ENCODE results near the gene MCUB. TPM values are rescaled to one million over a fixed set of nuclear protein-coding genes. Genes with fewer than 3 reads are reported as not detected.
"Not testable (repeated sequence)": the region's sequence is repeated elsewhere in the genome, so short reads cannot be mapped to it uniquely, and the experiment has no call there.

MCUB gene
- total and polyA plus RNA-seq, 2 experiments from 2014 or later = 32.9 to 52.6 TPM

GRCh38 chr4:109574443-109574850 is 14.4 kb downstream of the MCUB start:
- 67% methylated on average over 6 of the region's 6 CpGs for WGBS, 2 experiments (ENCODE audit: low coverage in 1 of 2, low lambda C conversion rate in 2 of 2, missing lambda C conversion rate in 2 of 2)
- DNase-seq = peak; percentile 19

DNA sequence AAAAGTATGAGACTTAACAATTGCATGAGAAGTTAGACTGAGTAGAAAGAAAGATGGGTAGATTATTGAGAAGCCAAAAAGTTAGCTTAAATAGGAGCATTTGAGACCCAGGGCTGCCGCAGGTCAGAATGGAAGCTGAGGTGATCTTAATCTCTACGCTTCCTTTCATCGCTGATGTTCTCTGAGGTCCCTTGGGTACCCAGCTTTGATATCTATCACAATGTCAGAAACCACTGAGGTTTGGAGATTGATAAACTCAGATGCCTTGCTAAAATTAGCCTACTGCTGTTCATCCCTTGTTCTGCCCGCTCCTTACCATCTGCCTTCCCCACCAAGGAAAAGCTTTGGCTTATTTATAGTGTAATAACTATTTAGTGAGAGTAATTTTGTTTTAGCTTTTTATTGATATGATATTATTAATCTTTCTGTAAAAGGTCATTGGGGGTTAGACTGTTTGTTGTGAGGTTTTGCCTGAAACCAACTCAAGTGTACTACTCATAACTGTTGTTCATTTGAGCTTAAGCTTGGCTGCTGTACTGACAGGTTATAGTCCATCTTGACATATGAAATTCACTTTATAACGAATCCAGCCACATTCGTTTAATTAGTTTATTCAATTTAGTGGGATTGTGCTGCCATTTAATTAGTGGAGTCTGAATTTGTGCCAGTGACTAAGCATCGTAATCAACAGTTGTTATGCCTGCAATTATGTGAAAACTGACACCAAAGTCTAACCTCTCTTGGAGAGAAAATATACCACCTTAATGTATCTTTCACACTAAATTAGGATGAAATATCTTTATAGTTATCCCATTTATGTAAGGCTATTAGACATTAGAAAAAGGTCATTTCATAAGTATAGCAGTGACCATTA is 15.1 kb downstream of the MCUB start:
- H4K20me1 ChIP-seq (ENCODE audit: insufficient read depth) = no peaks in the 10 kb centered on the region
- H3F3A ChIP-seq (ENCODE audit: insufficient read depth) = no peaks in the 10 kb centered on the region
- H3K9me3 ChIP-seq (ENCODE audit: low read depth) = no peaks in the 10 kb centered on the region
- 93 to 98% methylated on average over 7 of the region's 7 CpGs for WGBS, 2 experiments (ENCODE audit: low coverage in 1 of 2, low lambda C conversion rate in 2 of 2, missing lambda C conversion rate in 2 of 2)
- no peak overlapping the region for H2AFZ ChIP-seq
- H3K27ac ChIP-seq = no peak overlapping the region
- no peak for DNase-seq
- in situ Hi-C loops (cut with MboI) = no loop called here
- no peaks in the 10 kb centered on the region for H3K27me3 ChIP-seq (replicated peaks; ENCODE audit: insufficient read depth)
- H3K9me2 ChIP-seq (ENCODE audit: insufficient read depth) = no peaks in the 10 kb centered on the region
- H3K4me3 ChIP-seq = no peak overlapping the region
- peaks cover 20% of the 10 kb centered on the region for H3K79me2 ChIP-seq (ENCODE audit: insufficient read depth)
- TF ChIP-seq EZH2 (IDR thresholded peaks at IDR 0.05; ENCODE audit: insufficient read depth, poor library complexity, severe bottlenecking) (no peak), EZH2phosphoT487 (IDR thresholded peaks at IDR 0.05; ENCODE audit: insufficient read depth, low read depth) (no peak)
- no peak overlapping the region for H3K9ac ChIP-seq
- H3K4me1 ChIP-seq (ENCODE audit: insufficient read depth) = no peaks in the 10 kb centered on the region
- no peaks in the 10 kb centered on the region for H3K36me3 ChIP-seq (ENCODE audit: low read depth)
- H3K4me2 ChIP-seq (ENCODE audit: unreplicated experiment) = no peak overlapping the region

More at GRCh38 chr4:109574443-109574850, 14.4 kb downstream of the MCUB start:
- in situ Hi-C loops (cut with MboI) = no loop called here
- no peaks in the 10 kb centered on the region for H3K27me3 ChIP-seq (replicated peaks; ENCODE audit: insufficient read depth)
- H4K20me1 ChIP-seq (ENCODE audit: insufficient read depth) = no peaks in the 10 kb centered on the region
- no peaks in the 10 kb centered on the region for H3K9me2 ChIP-seq (ENCODE audit: insufficient read depth)
- no peaks in the 10 kb centered on the region for H3K4me1 ChIP-seq (ENCODE audit: insufficient read depth)
- H3K9ac ChIP-seq = no peak overlapping the region
- no peak overlapping the region for H3K4me3 ChIP-seq
- no peaks in the 10 kb centered on the region for H3K36me3 ChIP-seq (ENCODE audit: low read depth)
- no peak overlapping the region for H2AFZ ChIP-seq
- TF ChIP-seq EZH2phosphoT487 (IDR thresholded peaks at IDR 0.05; ENCODE audit: insufficient read depth, low read depth) (no peak), EZH2 (IDR thresholded peaks at IDR 0.05; ENCODE audit: insufficient read depth, poor library complexity, severe bottlenecking) (no peak)
- H3K27ac ChIP-seq = no peak overlapping the region
- H3K4me2 ChIP-seq (ENCODE audit: unreplicated experiment) = no peak overlapping the region
- no peaks in the 10 kb centered on the region for H3F3A ChIP-seq (ENCODE audit: insufficient read depth)
- no peaks in the 10 kb centered on the region for H3K9me3 ChIP-seq (ENCODE audit: low read depth)
- peaks cover 26% of the 10 kb centered on the region for H3K79me2 ChIP-seq (ENCODE audit: insufficient read depth)

GRCh38 chr4:109576462-109576861 is 16.4 kb downstream of the MCUB start:
- H2AFZ ChIP-seq = no peak overlapping the region
- no peaks in the 10 kb centered on the region for H3F3A ChIP-seq (ENCODE audit: insufficient read depth)
- H3K4me2 ChIP-seq (ENCODE audit: unreplicated experiment) = no peak overlapping the region
- peak; percentile 10 for DNase-seq
- H3K27me3 ChIP-seq (replicated peaks; ENCODE audit: insufficient read depth) = no peaks in the 10 kb centered on the region
- H3K4me3 ChIP-seq = no peak overlapping the region
- H3K9me2 ChIP-seq (ENCODE audit: insufficient read depth) = no peaks in the 10 kb centered on the region
- H3K27ac ChIP-seq = no peak overlapping the region
- H3K9ac ChIP-seq = no peak overlapping the region
- H3K9me3 ChIP-seq (ENCODE audit: low read depth) = no peaks in the 10 kb centered on the region
- no peaks in the 10 kb centered on the region for H3K36me3 ChIP-seq (ENCODE audit: low read depth)
- no peak for TF ChIP-seq EZH2phosphoT487 (IDR thresholded peaks at IDR 0.05; ENCODE audit: insufficient read depth, low read depth)
- TF ChIP-seq EZH2 (IDR thresholded peaks at IDR 0.05; ENCODE audit: insufficient read depth, poor library complexity, severe bottlenecking) = no peak
- peaks cover 13% of the 10 kb centered on the region; the same call in 1 of the 2 replicates for H3K79me2 ChIP-seq (ENCODE audit: insufficient read depth)
- no peaks in the 10 kb centered on the region for H3K4me1 ChIP-seq (ENCODE audit: insufficient read depth)
- WGBS, 2 experiments (ENCODE audit: low coverage in 1 of 2, low lambda C conversion rate in 2 of 2, missing lambda C conversion rate in 2 of 2) = 80 to 92% methylated on average over 2 of the region's 2 CpGs
- in situ Hi-C loops (cut with MboI) = no loop called here
- no peaks in the 10 kb centered on the region for H4K20me1 ChIP-seq (ENCODE audit: insufficient read depth)

DNA sequence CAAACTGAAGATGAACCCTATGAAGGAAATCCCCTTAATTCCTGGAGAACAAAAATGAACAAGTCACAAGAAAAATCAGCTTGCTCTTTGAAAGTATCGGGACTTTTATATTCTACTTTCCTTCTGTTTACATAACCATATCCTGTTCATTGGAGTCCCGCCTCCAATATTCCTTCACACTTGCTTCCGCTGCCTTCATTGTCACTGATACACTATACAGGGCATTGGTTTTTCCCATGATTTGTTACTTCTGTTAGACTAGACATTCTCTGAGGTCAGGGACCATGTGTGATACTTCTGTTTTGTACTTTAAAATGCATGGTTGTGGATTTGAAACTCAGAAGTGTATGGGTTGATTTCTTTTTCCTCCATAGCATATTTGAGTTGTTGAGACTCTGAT is 18.8 kb downstream of the MCUB start:
- H3K4me3 ChIP-seq = no peak overlapping the region
- no peaks in the 10 kb centered on the region for H3F3A ChIP-seq (ENCODE audit: insufficient read depth)
- DNase-seq = no peak

GRCh38 chr4:109579997-109580396 is 20.0 kb downstream of the MCUB start:
- H2AFZ ChIP-seq; in situ Hi-C loops (cut with MboI): not testable (repeated sequence)

More for the DNA sequence above, 18.8 kb downstream of the MCUB start:
- H3K4me1 ChIP-seq (ENCODE audit: insufficient read depth) = no peaks in the 10 kb centered on the region
- H3K4me2 ChIP-seq (ENCODE audit: unreplicated experiment) = no peak overlapping the region
- no peak overlapping the region for H2AFZ ChIP-seq
- no peaks in the 10 kb centered on the region for H3K9me3 ChIP-seq (ENCODE audit: low read depth)
- peaks cover 4% of the 10 kb centered on the region; the same call in 1 of the 2 replicates for H3K79me2 ChIP-seq (ENCODE audit: insufficient read depth)
- 88 to 90% methylated on average over 3 of the region's 3 CpGs for WGBS, 2 experiments (ENCODE audit: low coverage in 1 of 2, low lambda C conversion rate in 2 of 2, missing lambda C conversion rate in 2 of 2)
- H3K27me3 ChIP-seq (replicated peaks; ENCODE audit: insufficient read depth) = no peaks in the 10 kb centered on the region
- H3K36me3 ChIP-seq (ENCODE audit: low read depth) = no peaks in the 10 kb centered on the region
- TF ChIP-seq EZH2 (IDR thresholded peaks at IDR 0.05; ENCODE audit: insufficient read depth, poor library complexity, severe bottlenecking) (no peak), EZH2phosphoT487 (IDR thresholded peaks at IDR 0.05; ENCODE audit: insufficient read depth, low read depth) (no peak)
- H4K20me1 ChIP-seq (ENCODE audit: insufficient read depth) = no peaks in the 10 kb centered on the region
- H3K9me2 ChIP-seq (ENCODE audit: insufficient read depth) = no peaks in the 10 kb centered on the region
- in situ Hi-C loops (cut with MboI) = no loop called here
- H3K27ac ChIP-seq = no peak overlapping the region
- H3K9ac ChIP-seq = no peak overlapping the region

More at GRCh38 chr4:109579997-109580396, 20.0 kb downstream of the MCUB start:
- not testable (repeated sequence) for H3K4me2 ChIP-seq (ENCODE audit: unreplicated experiment); H3K4me3 ChIP-seq; H3K9me3 ChIP-seq (ENCODE audit: low read depth); H3K4me1 ChIP-seq (ENCODE audit: insufficient read depth); DNase-seq; H3K9ac ChIP-seq; H3K9me2 ChIP-seq (ENCODE audit: insufficient read depth); H3K79me2 ChIP-seq (ENCODE audit: insufficient read depth); H3F3A ChIP-seq (ENCODE audit: insufficient read depth); H4K20me1 ChIP-seq (ENCODE audit: insufficient read depth); H3K27me3 ChIP-seq (replicated peaks; ENCODE audit: insufficient read depth); H3K36me3 ChIP-seq (ENCODE audit: low read depth); H3K27ac ChIP-seq
- 84 to 89% methylated on average over 5 of the region's 5 CpGs for whole genome bisulfite sequencing, 2 experiments (ENCODE audit: low coverage in 1 of 2, low lambda C conversion rate in 2 of 2, missing lambda C conversion rate in 2 of 2)

Data from GM23248 (cell line).